BJ (cell line): ENCODE results near the gene PKD2. TPM values are rescaled to one million over a fixed set of nuclear protein-coding genes. Genes with fewer than 3 reads are reported as not detected.
"Not testable (repeated sequence)": the region's sequence is repeated elsewhere in the genome, so short reads cannot be mapped to it uniquely, and the experiment has no call there.

Experiments
- CTCF ChIA-PET: fragments of 350-600 bp; formaldehyde crosslinking; extraction: SDS; loops from one replicate; lab custom pipeline; 2021; ENCODE audit warnings: antibody characterized with exemption, inconsistent platforms; lab: Yijun Ruan, JAX
- POLR2A ChIA-PET: fragments of 300-600 bp; sonication (Branson Sonifier 250); formaldehyde crosslinking; extraction: SDS; loops from one replicate; lab custom pipeline; 2021; ENCODE audit warnings: antibody characterized with exemption; lab: Charles Lee
- DNase-seq: peaks from one replicate; pipeline ENCODE4 v3.0.0-alpha.2; 2011; ENCODE audit warnings: low read depth
- H3K27me3 ChIP-seq: 2 replicates; pipeline ENCODE4 v1.6.0; 2011; ENCODE audit warnings: low read length; ENCODE audit not compliant: control insufficient read depth, insufficient read depth
- H3K36me3 ChIP-seq: 2 replicates; pipeline ENCODE4 v1.5.1; 2011; ENCODE audit warnings: low read length; ENCODE audit not compliant: control insufficient read depth, insufficient read depth
- H3K4me3 ChIP-seq: 2 replicates; pipeline ENCODE4 v1.5.1; 2011; ENCODE audit warnings: low read depth, mild to moderate bottlenecking, control low read depth, low read length
- CTCF ChIP-seq: IDR thresholded peaks from 2 replicates; pipeline ENCODE4 v1.5.1; 2011; ENCODE audit warnings: low read depth, mild to moderate bottlenecking, control low read depth, inconsistent platforms, low read length, moderate library complexity; ENCODE audit not compliant: insufficient read depth
- polyA plus RNA-seq: library from polyadenylated mRNA; depleted of rRNA; stranded (reverse); fragments of >200 nt; gene quantifications from 2 replicates; pipeline ENCODE4 v1.2.3, GENCODE V29; 2011

Gene PKD2
- polyA plus RNA-seq, 1 experiment: 67.0 TPM

DNA sequence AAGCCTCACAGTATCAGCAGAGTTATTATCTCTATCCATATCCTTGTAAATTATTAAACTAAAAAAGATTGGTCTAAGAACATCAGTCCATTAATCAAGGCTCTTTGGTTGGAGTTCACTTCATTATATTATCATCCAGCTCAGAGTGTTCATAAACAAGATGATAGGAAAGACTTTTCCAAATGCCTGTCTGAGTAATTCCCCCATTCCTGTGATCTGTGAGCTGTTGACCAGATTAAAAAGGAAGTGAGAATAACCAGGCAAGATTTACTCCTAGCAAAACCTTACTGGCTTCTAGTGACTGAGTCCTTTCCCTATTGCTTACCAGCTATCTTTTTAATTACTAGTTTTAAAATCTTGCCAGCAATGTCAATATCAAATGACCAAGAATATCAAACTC is 14.9 kb downstream of the PKD2 start:
- POLR2A ChIA-PET: interaction anchor here (0.6 kb wide), 2 partner anchors 9 to 21 kb away, joined by 3 read pairs; no protein-coding TSS in a partner anchor

DNA sequence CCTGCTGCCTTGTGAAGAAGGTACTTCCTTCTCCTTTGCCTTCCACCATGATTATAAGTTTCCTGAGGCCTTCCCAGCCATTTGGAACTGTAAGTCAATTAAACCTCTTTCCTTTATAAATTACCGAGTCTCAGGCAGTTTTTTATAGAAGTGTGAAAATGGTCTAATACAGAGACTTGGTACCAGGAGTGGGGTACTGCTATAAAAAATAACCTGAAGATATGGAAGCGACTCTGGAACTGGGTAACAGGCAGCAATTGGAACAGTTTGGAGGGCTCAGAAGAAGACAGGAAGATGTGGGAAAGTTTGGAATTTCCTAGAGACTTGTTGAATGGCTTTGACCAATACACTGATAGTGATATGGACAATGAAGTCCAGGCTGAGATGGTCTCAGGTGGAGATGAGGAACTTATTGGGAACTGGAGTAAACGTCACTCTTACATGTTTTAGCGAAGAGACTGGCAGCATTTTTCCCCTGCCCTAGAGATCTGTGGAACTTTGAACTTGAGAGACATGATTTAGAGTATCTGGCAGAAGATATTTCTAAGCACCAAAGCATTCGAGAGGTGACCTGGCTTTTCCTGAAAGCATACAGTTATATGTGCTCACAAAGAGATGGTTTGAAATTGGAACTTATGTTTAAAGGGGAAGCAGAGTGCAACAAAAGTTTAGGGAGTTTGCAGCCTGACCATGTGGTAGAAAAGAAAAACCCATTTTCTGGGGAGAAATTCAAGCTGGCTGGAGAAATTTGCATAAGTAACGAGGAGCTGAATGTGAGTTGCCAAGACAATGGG is 18.6 kb downstream of the PKD2 start:
- DNase-seq, H3K4me3 ChIP-seq, POLR2A ChIA-PET, H3K27me3 ChIP-seq, CTCF ChIA-PET, H3K36me3 ChIP-seq: not testable (repeated sequence)

More for the DNA sequence above, 14.9 kb downstream of the PKD2 start:
- DNase-seq: no peak
- H3K27me3 ChIP-seq: no peaks in the 10 kb centered on the region
- H3K36me3 ChIP-seq: peaks cover 4% of the 10 kb centered on the region
- no peak for TF ChIP-seq CTCF
- no peak overlapping the region for H3K4me3 ChIP-seq
- CTCF ChIA-PET: interaction anchor here (0.9 to 2.4 kb wide), 3 partner anchors 10 to 190 kb away, joined by 3 to 12 read pairs (median 3); no protein-coding TSS in a partner anchor

GRCh38 chr4:88027611-88028608 is 20.5 kb downstream of the PKD2 start:
- Histone ChIP-seq H3K36me3 (peaks cover 4% of the 10 kb centered on the region), H3K27me3 (no peaks in the 10 kb centered on the region), H3K4me3 (no peak overlapping the region)
- TF ChIP-seq CTCF: no peak
- POLR2A ChIA-PET: interaction anchor here (0.6 kb wide), 2 partner anchors 26 to 187 kb away, joined by 3 to 4 read pairs; no protein-coding TSS in a partner anchor
- peak; percentile 94 for DNase-seq
- CTCF ChIA-PET: no interaction called here

DNA sequence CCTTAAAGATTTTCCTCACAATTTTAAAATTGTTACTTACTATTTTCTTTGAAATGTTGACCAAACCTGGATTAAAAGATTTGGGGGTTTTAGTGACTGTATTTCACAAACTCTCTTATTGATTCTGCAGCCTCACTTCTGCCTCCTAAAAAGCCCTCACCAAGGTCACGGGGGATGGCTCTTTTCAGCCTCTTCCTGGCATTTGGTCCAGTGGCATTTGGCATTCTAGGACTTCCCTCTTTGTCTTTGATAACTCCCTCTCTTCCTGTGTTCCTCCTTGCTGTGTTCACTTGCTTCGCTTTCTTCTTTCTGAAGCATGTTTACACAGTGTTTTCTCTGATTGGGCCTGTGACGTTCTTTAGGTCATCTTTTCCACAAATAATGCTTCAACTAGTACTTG is 21.5 kb downstream of the PKD2 start:
- Histone ChIP-seq H3K36me3 (peaks cover 4% of the 10 kb centered on the region), H3K27me3 (no peaks in the 10 kb centered on the region), H3K4me3 (no peak overlapping the region)
- POLR2A ChIA-PET: interaction anchor here (0.6 kb wide), 1 partner anchor 25 kb away, joined by 4 read pairs; no protein-coding TSS in a partner anchor
- no peak for DNase-seq
- TF ChIP-seq CTCF: no peak
- CTCF ChIA-PET: no interaction called here

- POLR2A ChIA-PET: no interaction called here
- Histone ChIP-seq H3K36me3 (peaks cover 4% of the 10 kb centered on the region), H3K4me3 (no peak overlapping the region), H3K27me3 (no peaks in the 10 kb centered on the region)
- no peak for DNase-seq
- CTCF ChIA-PET: interaction anchor here (3.9 to 4.5 kb wide), 2 partner anchors 21 to 181 kb away, joined by 12 to 56 read pairs; no protein-coding TSS in a partner anchor
- no peak for TF ChIP-seq CTCF
Observed at GRCh38 chr4:88029556-88029955, 22.1 kb downstream of the PKD2 start.
